HG02981 (cell line): Measurements from ENCODE around the gene IL18R1.

ENCODE experiments used
- ATAC-seq: cut with Tn5 transposase; IDR thresholded peaks from one replicate; pipeline ENCODE4 v1.9.1; 2021; ENCODE audit warnings: mild to moderate bottlenecking, moderate library complexity; ENCODE audit not compliant: unreplicated experiment

Gene IL18R1

GRCh38 chr2:102342888-102343287, 12.7 kb upstream of the IL18R1 start:
- no peak for ATAC-seq

- ATAC-seq = no peak
Observed at GRCh38 chr2:102344397-102344796, 11.2 kb upstream of the IL18R1 start.

DNA sequence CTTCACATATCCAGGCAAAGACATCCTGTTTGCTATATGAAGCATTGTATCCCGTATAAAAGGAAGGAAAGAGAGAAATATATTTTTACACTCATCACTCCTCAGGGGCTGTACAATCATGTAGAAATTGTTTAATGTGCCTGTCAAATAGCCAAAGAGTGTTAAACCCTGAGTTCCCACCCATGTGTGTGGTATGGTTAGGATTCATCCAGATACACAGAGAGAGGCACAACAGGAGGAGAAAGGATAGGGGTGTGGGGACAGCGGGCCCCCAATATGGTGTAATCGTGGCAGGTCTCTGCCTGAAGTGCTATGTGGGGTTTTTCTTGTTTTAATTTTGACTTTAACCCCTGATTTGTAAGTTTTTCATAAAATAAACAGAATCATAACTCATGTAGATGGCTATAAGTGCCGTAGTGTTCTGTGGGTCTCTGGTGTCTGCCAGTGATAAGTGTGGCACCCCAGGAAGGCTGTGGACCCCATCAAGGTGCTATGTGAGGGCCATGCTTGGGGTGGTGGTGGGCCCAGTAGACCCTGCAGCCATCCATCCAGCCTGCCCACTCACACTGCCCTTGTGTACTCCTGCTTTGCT, 10.2 kb upstream of the IL18R1 start:
- no peak for ATAC-seq

GRCh38 chr2:102346381-102347130, 9.0 kb upstream of the IL18R1 start:
- no peak for ATAC-seq

GRCh38 chr2:102350137-102350793, 5.3 kb upstream of the IL18R1 start:
- ATAC-seq = no peak

DNA sequence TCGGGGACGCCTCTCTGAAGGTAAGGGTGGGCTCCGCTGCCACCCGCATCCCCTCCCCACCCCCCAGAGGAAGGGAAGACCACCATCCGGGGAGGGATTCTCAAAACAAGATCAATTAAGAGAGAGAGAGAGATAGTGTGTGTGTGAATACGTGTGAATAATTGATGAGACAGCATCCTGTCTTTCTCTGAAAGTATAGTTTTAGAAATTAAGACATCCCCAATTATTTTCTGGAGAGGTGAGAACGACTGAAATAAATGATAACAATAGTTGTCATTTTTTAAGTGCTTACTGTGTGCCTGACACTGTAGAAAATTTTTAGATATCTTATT, 751 bp downstream of the IL18R1 start:
- ATAC-seq = no peak

- no peak for ATAC-seq
Observed at GRCh38 chr2:102356741-102357140, 1.1 kb downstream of the IL18R1 start.

- ATAC-seq = no peak
Observed at GRCh38 chr2:102357937-102358336, 2.3 kb downstream of the IL18R1 start.

DNA sequence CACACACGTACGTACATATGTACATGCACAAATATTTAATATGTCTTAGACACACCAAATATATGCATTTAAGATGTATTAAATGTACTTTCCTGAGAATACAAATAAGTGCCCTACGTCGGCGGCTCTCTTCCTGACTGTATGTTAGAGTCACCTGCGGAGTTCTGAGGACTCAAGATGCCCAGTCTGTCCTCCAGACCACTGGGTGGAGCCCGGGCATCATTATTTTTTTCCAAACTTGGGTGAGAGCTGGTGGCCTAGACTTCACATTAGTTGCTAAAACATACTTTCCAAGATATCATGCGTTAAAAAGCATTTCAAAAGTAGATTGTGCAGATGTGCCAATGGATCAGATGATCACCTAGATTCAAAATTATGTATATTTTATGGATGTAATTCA, 2.9 kb downstream of the IL18R1 start:
- ATAC-seq = no peak

- ATAC-seq = no peak
Observed at GRCh38 chr2:102359527-102359926, 3.9 kb downstream of the IL18R1 start.

DNA sequence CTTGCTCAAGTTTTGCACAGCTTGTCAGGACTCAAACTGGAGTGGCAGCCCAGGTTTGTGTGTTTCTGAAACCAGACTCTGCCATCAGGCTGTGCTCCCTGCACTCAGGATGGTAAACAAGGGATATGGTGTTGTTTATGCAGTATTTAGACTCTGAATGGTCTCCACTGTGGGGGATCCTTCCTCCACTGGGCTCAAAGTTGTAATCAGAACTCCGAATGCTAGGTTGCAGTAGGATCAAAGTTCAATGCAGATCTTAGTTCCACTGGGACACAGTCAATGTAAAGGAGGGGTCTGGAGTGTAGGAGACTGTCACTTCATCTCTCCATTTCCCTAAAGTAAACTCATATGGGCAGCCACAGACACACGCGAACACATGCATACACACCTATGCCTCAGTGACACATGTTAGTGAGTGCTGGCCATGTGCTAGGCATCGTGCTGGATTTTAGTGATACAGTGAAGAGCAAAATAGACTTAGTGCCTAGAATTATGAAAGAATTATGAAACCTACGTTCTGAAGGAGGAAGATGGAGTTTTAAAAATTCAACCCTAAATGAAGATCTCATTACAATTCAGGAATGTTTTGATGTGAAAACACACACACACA, 6.1 kb downstream of the IL18R1 start:
- no peak for ATAC-seq

- no peak for ATAC-seq
Observed at GRCh38 chr2:102365763-102366162, 10.2 kb downstream of the IL18R1 start.

- peak; percentile 69 for ATAC-seq
Observed at GRCh38 chr2:102366406-102367112, 11.0 kb downstream of the IL18R1 start.

- ATAC-seq = peak; percentile 54
Observed at GRCh38 chr2:102367331-102367971, 11.9 kb downstream of the IL18R1 start.

DNA sequence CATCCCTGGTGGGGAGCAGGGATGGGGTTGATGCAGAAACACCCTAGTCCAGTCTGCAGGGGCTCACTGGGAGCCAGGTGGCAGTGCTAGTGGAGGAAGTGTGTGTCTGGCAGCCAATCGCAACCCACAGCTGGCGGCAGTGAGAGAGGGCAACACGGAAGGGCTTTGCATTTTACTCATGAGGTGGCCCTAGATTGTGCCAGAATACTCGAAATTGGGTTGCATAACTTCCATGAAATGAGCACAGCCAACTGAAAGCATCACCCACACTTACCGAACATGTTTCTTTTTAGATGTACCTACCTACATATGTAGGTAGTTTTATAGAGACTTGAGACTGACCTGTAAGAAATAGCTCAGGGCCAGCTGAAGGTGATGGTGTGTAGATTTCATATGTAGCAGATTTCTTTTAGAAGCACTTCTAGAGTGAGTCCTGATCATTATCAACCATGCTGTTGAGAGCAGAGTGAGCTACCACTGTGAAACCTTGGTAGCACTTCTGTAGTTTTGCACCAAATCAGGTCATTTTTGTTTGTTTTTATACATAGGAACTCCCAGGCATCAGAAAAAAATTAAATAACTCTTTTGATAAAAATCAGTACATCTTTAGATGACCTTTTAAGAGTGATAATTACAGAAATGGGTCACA, 13.0 kb downstream of the IL18R1 start:
- ATAC-seq = no peak

DNA sequence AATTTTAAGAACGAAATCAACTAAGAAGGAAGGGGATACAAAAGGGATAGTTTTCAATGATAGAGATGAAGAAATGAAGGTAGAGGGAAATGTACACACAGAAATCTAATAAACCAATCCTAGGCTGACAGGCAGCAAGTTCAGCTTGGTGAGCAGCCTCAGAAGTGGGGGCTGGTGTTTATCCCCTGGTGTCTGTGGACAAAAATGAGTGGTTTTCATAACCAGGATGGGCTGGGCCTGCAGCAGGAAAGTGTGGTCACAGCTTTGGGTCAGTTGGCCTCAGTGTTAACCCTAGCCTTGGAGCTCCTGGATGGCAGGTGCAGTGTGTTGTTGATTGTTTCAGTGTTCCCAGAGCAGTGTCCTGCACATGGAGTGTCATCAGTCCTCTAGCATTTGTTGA, 14.3 kb downstream of the IL18R1 start:
- ATAC-seq = no peak

DNA sequence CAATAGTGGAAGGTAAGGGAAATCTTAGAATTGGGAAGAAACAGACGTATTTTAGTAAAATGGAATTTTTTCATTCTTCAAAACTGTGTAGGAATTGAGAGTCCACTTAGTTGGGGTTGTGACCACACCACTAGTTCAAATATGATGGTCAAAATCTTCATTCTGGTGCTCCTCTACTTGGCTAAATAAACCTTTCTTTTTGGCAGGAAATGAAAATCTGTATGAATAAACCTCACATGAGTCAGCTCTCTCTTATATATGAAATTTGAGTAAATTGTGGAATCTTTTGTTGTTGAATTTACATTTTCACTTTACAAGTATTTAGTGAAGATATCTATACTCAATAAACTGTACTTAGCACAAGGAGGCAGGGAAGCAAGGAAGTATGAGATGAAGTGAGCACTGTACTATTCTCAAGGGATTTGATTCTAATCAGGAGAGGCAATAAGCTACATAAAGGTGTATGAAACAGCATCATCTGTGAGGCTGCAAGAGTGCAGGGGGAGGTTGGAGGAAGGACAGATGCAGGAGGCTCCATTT, 20.5 kb downstream of the IL18R1 start:
- no peak for ATAC-seq

DNA sequence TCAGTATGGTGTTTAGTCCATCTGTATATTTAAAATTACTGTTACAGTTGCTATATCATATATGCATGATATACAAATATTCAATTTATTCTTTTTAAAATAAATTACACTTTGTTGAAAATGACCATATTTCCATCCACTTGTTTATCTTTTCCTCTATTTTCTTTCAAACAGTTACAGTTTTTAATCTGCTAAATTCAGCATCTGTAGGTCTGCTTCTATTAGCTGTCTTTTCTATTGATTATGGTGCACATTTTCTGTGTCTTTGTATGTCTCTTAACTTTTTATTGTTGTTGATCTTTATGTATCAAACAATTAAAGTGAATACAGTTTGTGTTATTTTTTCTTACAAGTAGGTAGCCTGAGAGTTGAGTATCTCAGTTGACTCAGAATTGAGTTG, 28.1 kb downstream of the IL18R1 start:
- no peak for ATAC-seq

- ATAC-seq = no peak
Observed at GRCh38 chr2:102385522-102385921, 29.9 kb downstream of the IL18R1 start.

- no peak for ATAC-seq
Observed at GRCh38 chr2:102386004-102386403, 30.4 kb downstream of the IL18R1 start.
